WI38 (cell line): ENCODE measurements around the gene LRRC10B.

Experiments
- H3K4me3 ChIP-seq: 2 replicates; pipeline ENCODE4 v1.5.1; 2011; ENCODE audit warnings: low read depth, mild to moderate bottlenecking, control low read depth, low read length
- TF ChIP-seq, protein P1 (sequence below): IDR thresholded peaks from 2 replicates; pipeline ENCODE4 v1.5.1; 2012; ENCODE audit warnings: low read depth, mild to moderate bottlenecking, control low read depth, low read length

LRRC10B gene

DNA sequence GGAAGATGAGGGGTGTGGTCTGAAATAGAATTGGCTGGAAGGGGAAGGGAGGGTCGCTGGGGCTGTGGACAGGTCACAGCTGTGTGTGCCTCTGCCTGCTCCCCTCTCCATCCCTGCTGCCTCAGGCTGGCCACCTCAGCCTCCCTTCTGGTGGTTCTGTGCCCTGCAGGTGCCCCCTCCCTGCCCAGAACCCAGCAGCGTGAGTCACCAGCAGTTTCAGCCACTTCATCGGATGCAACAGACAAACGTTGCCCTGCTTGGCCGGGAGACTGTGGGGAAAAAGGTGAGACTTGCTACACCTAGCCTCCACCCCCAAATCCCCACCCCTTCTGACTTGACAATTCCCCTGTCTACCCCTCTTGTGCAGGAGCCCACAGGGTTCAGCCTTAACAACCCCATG, 21.8 kb upstream of the LRRC10B start:
- H3K4me3 ChIP-seq, result no peak overlapping the region
- TF ChIP-seq, protein P1, sequence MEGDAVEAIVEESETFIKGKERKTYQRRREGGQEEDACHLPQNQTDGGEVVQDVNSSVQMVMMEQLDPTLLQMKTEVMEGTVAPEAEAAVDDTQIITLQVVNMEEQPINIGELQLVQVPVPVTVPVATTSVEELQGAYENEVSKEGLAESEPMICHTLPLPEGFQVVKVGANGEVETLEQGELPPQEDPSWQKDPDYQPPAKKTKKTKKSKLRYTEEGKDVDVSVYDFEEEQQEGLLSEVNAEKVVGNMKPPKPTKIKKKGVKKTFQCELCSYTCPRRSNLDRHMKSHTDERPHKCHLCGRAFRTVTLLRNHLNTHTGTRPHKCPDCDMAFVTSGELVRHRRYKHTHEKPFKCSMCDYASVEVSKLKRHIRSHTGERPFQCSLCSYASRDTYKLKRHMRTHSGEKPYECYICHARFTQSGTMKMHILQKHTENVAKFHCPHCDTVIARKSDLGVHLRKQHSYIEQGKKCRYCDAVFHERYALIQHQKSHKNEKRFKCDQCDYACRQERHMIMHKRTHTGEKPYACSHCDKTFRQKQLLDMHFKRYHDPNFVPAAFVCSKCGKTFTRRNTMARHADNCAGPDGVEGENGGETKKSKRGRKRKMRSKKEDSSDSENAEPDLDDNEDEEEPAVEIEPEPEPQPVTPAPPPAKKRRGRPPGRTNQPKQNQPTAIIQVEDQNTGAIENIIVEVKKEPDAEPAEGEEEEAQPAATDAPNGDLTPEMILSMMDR, result no peak

DNA sequence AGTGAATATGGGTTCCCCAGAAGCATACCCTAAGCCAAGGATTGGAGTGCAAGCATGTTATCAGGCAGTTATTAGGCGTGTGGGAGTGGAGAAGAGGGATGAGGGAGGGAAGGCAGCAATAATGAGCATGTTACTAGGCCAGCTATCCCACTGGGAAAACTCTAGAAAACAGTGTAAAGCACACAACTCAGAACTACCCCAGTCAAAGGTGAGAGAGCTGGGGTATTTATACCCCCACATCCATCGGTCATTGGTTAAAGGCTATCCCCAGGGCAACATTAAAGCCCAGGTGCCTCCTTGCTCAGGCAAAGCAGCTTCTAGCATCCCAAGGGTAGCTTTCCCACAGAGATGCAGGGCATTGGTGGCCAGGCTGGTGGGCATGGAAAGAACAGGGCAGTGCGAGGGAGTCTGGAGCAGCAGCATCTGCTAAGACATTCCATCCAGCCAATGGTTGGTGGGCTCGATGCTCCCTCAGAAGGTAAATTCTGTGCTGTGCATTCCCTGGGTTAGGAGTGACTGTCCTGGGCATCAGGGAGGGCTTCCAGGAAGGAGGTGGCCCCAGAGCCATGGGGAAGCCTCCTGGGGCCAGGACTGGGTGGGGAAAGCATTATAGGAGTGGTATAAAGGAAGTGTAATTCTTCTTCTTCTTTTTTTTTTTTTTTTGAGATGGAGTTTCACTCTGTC, 21.1 kb upstream of the LRRC10B start:
- H3K4me3 ChIP-seq, result no peak overlapping the region
- TF ChIP-seq, protein P1, result no peak

DNA sequence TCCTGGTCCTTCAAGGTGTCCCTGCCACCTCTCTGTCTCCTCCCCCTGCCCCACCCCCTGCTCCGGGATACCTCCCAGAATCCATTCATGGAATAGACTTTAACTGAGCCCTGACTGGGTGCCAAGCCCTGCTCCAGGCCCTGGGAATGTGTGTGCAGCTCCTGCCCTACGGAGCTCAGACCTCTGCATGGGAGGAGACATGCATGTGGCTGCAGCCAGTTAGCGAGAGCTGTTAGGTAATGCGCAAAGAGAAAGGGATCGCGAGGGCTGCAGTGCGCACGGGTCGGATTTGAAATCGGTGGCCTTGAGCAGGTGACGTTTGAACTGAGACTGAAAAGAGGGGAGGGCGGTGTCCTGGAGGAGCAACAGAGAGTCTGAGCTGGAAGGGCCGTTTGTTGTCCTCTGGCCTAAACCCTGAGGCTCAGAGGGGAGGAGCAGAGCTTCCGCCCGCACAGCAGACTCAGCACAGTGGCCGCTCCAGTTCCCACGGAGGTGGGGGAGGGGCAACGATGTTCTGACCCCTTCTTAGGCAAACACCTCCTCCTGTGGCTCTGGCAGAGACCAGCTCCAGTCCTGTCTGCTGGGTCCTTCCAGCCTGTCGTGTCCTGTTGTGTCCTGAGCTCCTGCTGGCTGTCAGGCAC, 19.8 kb upstream of the LRRC10B start:
- TF ChIP-seq, protein P1, result no peak
- no peak overlapping the region for H3K4me3 ChIP-seq

DNA sequence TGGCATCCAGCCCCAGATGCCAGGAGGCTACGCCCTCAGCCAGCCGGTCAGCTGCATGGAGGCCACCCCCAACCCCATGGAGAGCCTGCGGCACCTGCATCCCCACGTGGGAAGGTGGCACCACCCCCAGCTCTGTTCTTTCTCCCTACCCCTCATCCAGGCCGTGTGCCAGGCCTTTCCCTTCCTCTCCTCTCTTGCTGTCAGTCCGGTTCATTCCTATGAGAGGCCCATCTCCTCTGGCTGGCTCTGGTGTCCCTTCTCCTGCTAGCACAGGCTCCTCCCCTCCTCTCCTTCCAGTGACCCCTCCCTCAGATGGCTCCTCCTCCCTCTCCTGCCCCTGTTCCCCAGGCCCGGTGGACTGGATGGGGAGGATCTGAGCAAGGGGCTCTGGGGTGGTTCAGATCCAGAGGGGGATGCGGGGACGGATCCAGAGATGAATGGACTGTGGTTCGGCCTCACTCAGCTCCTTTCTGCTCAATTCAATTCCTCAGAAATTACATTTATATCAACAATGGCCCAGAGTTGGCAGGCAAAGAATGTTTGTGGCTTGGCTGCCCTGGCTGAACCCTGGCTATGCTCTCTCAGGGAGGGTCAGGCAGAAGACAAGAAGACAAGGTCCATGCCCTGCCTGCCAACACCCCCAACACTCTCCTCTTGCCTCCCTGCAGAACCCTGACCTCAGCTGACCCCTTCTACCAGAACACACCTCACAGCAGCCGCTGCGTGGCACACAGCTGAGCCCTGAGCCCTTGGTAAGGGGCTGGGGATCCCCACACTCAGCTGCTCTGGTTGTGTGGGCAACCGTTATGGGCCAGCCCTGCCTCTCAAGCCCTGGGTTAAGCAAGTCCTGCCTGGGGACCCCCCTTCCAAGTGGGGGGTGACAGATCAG, 18.5 kb upstream of the LRRC10B start:
- TF ChIP-seq, protein P1, result no peak

DNA sequence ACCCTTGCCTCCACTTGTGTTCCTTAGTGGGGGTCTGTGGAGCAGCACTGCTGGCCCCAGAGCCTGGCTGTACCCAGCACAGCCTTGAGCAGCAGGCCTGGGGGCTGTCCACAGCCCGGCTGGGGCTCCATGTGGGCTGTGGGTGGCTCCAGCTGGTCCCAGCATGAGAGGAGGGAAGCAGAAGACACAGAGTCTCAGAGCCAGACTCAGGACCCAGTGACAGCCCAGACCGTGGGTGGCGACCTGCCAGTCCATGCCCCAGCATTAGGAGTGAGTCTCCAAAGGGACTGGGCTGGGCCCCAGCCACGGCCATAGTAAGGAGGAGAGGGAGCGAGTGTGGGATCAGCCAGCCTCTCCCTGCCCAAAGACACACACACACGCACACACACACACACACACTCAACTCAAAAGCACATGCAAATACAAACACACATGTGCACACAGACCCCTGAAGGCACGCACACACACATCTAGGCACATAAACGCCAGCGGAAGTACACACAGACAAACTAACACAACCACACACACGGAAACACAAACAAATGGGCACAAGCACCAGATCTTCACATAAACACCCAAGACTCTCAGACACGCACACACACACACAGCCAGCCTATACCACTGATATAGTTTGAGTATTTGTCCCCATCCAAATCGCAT, 16.7 kb upstream of the LRRC10B start:
- TF ChIP-seq, protein P1, result no peak
- no peak overlapping the region for H3K4me3 ChIP-seq

More for the DNA sequence above, 18.5 kb upstream of the LRRC10B start:
- no peak overlapping the region for H3K4me3 ChIP-seq

DNA sequence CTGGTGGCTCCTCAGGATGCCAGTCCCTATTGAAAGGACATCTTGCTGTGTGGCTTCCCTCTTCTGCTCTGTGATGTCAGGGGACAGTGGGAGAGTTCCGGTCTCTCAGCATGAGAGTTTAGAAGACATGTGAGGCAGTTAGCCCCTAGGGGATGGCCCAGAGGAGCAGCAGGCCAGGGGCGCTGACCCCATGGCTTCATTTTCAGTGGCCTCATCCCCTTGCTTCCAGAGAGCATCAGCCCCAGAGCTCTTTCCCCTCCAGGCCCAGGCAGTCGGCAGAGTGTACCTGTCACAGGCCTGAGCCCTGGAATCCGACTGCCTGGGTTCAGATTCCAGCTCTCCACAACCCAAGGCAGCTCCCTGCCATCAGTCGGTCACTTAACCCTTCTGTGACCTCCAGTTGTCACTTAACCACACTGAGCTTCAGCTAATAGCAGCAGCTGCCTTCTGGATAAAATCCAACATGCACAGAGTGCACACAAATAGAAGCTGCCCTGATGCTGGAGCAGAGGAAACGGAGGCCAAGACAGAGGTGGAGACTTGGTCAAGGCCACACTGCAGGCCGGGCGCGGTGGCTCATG, 14.1 kb upstream of the LRRC10B start:
- TF ChIP-seq, protein P1, result no peak

More for the DNA sequence above, 14.1 kb upstream of the LRRC10B start:
- H3K4me3 ChIP-seq, result no peak overlapping the region
